WTC11 (cell line): ENCODE data around the gene FUT2. TPM values are rescaled to one million over a fixed set of nuclear protein-coding genes. Genes with fewer than 3 reads are reported as not detected.
A peak's percentile ranks its signal among the peaks of the same experiment; 100 is the strongest.

Source experiments
- ATAC-seq: fragments of 200-7000 bp; cut with Tn5 transposase; 2 replicates; pipeline ENCODE4 v1.10.0; 2021; ENCODE audit warnings: mild to moderate bottlenecking, moderate library complexity
- CTCF ChIA-PET: fragments of 300-600 bp; sonication (Branson Sonifier 250); formaldehyde crosslinking; loops from one replicate; lab custom pipeline; 2021; ENCODE audit warnings: antibody characterized with exemption; lab: Charles Lee
- POLR2A ChIA-PET: fragments of 350-600 bp; sonication (Branson Sonifier 250); formaldehyde crosslinking; loops from one replicate; lab custom pipeline; 2021; ENCODE audit warnings: antibody characterized with exemption; lab: Charles Lee
- DNase-seq: peaks from one replicate; pipeline ENCODE4 v3.0.0; 2021; ENCODE audit warnings: low spot score
- H3K27ac Mint-ChIP-seq: 2 replicates; pipeline ENCODE4 v1.8.0; 2021; ENCODE audit warnings: mixed read lengths
- H3K27me3 Mint-ChIP-seq: 2 replicates; pipeline ENCODE4 v1.8.0; 2021; ENCODE audit warnings: low read depth, mild to moderate bottlenecking, moderate library complexity, mixed read lengths
- H3K36me3 Mint-ChIP-seq: 2 replicates; pipeline ENCODE4 v1.8.0; 2021; ENCODE audit warnings: mixed read lengths
- H3K4me1 Mint-ChIP-seq: 2 replicates; pipeline ENCODE4 v1.8.0; 2022; ENCODE audit warnings: mixed read lengths
- H3K4me3 Mint-ChIP-seq: 2 replicates; pipeline ENCODE4 v1.8.0; 2021; ENCODE audit warnings: mild to moderate bottlenecking, moderate library complexity, mixed read lengths
- H3K9me3 Mint-ChIP-seq: 2 replicates; pipeline ENCODE4 v1.8.0; 2021; ENCODE audit warnings: mixed read lengths
- AFF4 ChIP-seq: sonication (generic); formaldehyde crosslinking; IDR thresholded peaks from 2 replicates; pipeline ENCODE4 v1.8.1; 2023; ENCODE audit warnings: mild to moderate bottlenecking, missing genetic modification reagents, borderline replicate concordance
- AR ChIP-seq: fragments of 250-450 bp; sonication (Bioruptor Pico); IDR thresholded peaks from 2 replicates; pipeline ENCODE4 v1.9.0; 2021; ENCODE audit warnings: mild to moderate bottlenecking
- ATF3 ChIP-seq: sonication (generic); formaldehyde crosslinking; conservative IDR thresholded peaks from 2 replicates; pipeline ENCODE4 v1.8.1; 2022; ENCODE audit warnings: mild to moderate bottlenecking, missing genetic modification reagents
- EMX1 ChIP-seq: fragments of 250-450 bp; sonication (Bioruptor Pico); IDR thresholded peaks from 2 replicates; pipeline ENCODE4 v1.8.0; 2021; ENCODE audit warnings: mild to moderate bottlenecking
- FOXP1 ChIP-seq: sonication (generic); formaldehyde crosslinking; IDR thresholded peaks from 2 replicates; pipeline ENCODE4 v1.8.0; 2022; ENCODE audit warnings: missing genetic modification reagents, mild to moderate bottlenecking, moderate library complexity, borderline replicate concordance
- IRF1 ChIP-seq: sonication (generic); formaldehyde crosslinking; IDR thresholded peaks from 2 replicates; pipeline ENCODE4 v1.8.0; 2023; ENCODE audit warnings: missing genetic modification reagents
- JAZF1 ChIP-seq: fragments of 250-450 bp; sonication (Bioruptor Pico); IDR thresholded peaks from 2 replicates; pipeline ENCODE4 v1.9.0; 2021; ENCODE audit warnings: moderate library complexity, mild to moderate bottlenecking, inconsistent platforms
- MLX ChIP-seq: sonication (generic); formaldehyde crosslinking; IDR thresholded peaks from 2 replicates; pipeline ENCODE4 v1.8.1; 2023; ENCODE audit warnings: mild to moderate bottlenecking, missing genetic modification reagents, moderate library complexity
- MYBL2 ChIP-seq: sonication (generic); formaldehyde crosslinking; IDR thresholded peaks from 2 replicates; pipeline ENCODE4 v1.8.1; 2023; ENCODE audit warnings: mild to moderate bottlenecking, moderate library complexity, missing genetic modification reagents
- NFE2L1 ChIP-seq: sonication (generic); formaldehyde crosslinking; IDR thresholded peaks from 2 replicates; pipeline ENCODE4 v1.8.1; 2023; ENCODE audit warnings: missing genetic modification reagents
- SMAD3 ChIP-seq: sonication (generic); formaldehyde crosslinking; IDR thresholded peaks from 2 replicates; pipeline ENCODE4 v1.8.0; 2022; ENCODE audit warnings: missing genetic modification reagents, mild to moderate bottlenecking, borderline replicate concordance
- SP1 ChIP-seq: sonication (generic); formaldehyde crosslinking; conservative IDR thresholded peaks from 2 replicates; pipeline ENCODE4 v1.8.1; 2022; ENCODE audit warnings: missing genetic modification reagents
- USF1 ChIP-seq: sonication (generic); formaldehyde crosslinking; IDR thresholded peaks from 2 replicates; pipeline ENCODE4 v1.8.0; 2022; ENCODE audit warnings: mild to moderate bottlenecking, missing genetic modification reagents
- ZNF121 ChIP-seq: sonication (generic); formaldehyde crosslinking; IDR thresholded peaks from 2 replicates; pipeline ENCODE4 v1.8.0; 2023; ENCODE audit warnings: missing genetic modification reagents
- ZNF396 ChIP-seq: fragments of 250-450 bp; sonication (Bioruptor Pico); IDR thresholded peaks from 2 replicates; pipeline ENCODE4 v1.8.0; 2021; ENCODE audit warnings: mild to moderate bottlenecking, moderate library complexity, borderline replicate concordance
- ZNF671 ChIP-seq: fragments of 250-450 bp; sonication (Bioruptor Pico); IDR thresholded peaks from 2 replicates; pipeline ENCODE4 v1.8.0; 2021; ENCODE audit warnings: mild to moderate bottlenecking
- total RNA-seq: library from RNA; stranded (reverse); gene quantifications from 3 replicates; pipeline ENCODE4 v1.2.3, GENCODE V29; 2021

FUT2 gene
- total RNA-seq, 1 experiment from 2014 or later = 5.9 TPM

- TF ChIP-seq AFF4 = no peak
- TF ChIP-seq NFE2L1 (CRISPR knock-in tag) = peak; percentile 49; the same call in 1 of the 2 replicates
- no peak for TF ChIP-seq ZNF121 (CRISPR knock-in tag)
These were observed 18.3 kb downstream of the FUT2 start (continued) for GRCh38 chr19:48713864-48714755.

GRCh38 chr19:48714759-48715675 is 19.2 kb downstream of the FUT2 start:
- Mint-ChIP-seq H3K36me3 (peaks cover 14% of the 10 kb centered on the region), H3K9me3 (peaks cover 7% of the 10 kb centered on the region), H3K27ac (0 out of 2 replicates have a peak overlapping the region, but pooled peaks have one; percentile 32), H3K27me3 (peaks cover 3% of the 10 kb centered on the region; the same call in 1 of the 2 replicates), H3K4me1 (peaks cover 38% of the 10 kb centered on the region), H3K4me3 (peak overlapping the region; percentile 79)
- TF ChIP-seq ZNF396 (CRISPR knock-in tag) (no peak), ZNF671 (CRISPR knock-in tag) (0 out of 2 replicates have a peak, but pooled peaks have one; percentile 29)
- ChIA-PET POLR2A (interaction anchor here (1.1 to 2.3 kb wide), 3 partner anchors 10 to 32 kb away, joined by 3 to 20 read pairs (median 4); partner anchors contain the start of genes FUT2 and IZUMO1), CTCF (interaction anchor here (1.1 to 4.7 kb wide), 11 partner anchors 10 to 256 kb away, joined by 3 to 51 read pairs (median 7); partner anchors contain the start of genes CA11, FUT2 and RASIP1)
- DNase-seq = peak; percentile 24
- no peak for ATAC-seq

GRCh38 chr19:48715681-48716171 is 20.0 kb downstream of the FUT2 start:
- peaks cover 3% of the 10 kb centered on the region; the same call in 1 of the 2 replicates for H3K27me3 Mint-ChIP-seq
- peaks cover 44% of the 10 kb centered on the region for H3K4me1 Mint-ChIP-seq
- DNase-seq (no peak), ATAC-seq (no peak)
- H3K4me3 Mint-ChIP-seq = peak overlapping the region; percentile 79
- TF ChIP-seq SMAD3 (CRISPR knock-in tag) (no peak), USF1 (CRISPR knock-in tag) (no peak), ATF3 (no peak), MYBL2 (CRISPR knock-in tag) (no peak), SP1 (CRISPR knock-in tag) (no peak), EMX1 (CRISPR knock-in tag) (no peak), AR (no peak), MLX (CRISPR knock-in tag) (no peak), FOXP1 (CRISPR knock-in tag) (no peak), ZNF121 (CRISPR knock-in tag) (no peak), ZNF396 (CRISPR knock-in tag) (no peak), JAZF1 (CRISPR knock-in tag) (no peak), IRF1 (CRISPR knock-in tag) (no peak)
- no peak overlapping the region for H3K27ac Mint-ChIP-seq
- H3K36me3 Mint-ChIP-seq = peaks cover 14% of the 10 kb centered on the region
- CTCF ChIA-PET = interaction anchor here (0.6 to 4.7 kb wide), 8 partner anchors 9 to 613 kb away, joined by 3 to 31 read pairs (median 6); partner anchors contain the start of gene CA11
- peaks cover 7% of the 10 kb centered on the region for H3K9me3 Mint-ChIP-seq
- POLR2A ChIA-PET = interaction anchor here (1.0 to 1.4 kb wide), 3 partner anchors 9 to 70 kb away, joined by 3 to 6 read pairs (median 3); partner anchors contain the start of gene FUT2
